DOHH2 (cell line): ENCODE measurements around the gene MRPL3.
"Not testable (repeated sequence)": the region's sequence is repeated elsewhere in the genome, so short reads cannot be mapped to it uniquely, and the experiment has no call there.

ENCODE experiments used
- H3F3A ChIP-seq: fragments of 200-600 bp; sonication (generic), shearing (Covaris generic); 2 replicates; pipeline ENCODE4 v1.6.0; 2016; ENCODE audit warnings: antibody characterized with exemption, mild to moderate bottlenecking; ENCODE audit not compliant: control insufficient read depth, insufficient read depth
- H3K27ac ChIP-seq: fragments of 200-600 bp; sonication (generic); 2 replicates; pipeline ENCODE4 v1.5.1; 2014; ENCODE audit warnings: low read depth, mild to moderate bottlenecking, low read length, moderate library complexity
- H3K27me3 ChIP-seq: fragments of 200-600 bp; sonication (generic); 2 replicates; pipeline ENCODE4 v1.6.1; 2014; ENCODE audit warnings: mild to moderate bottlenecking, low read length, mixed read lengths; ENCODE audit not compliant: control insufficient read depth
- H3K36me3 ChIP-seq: fragments of 200-600 bp; sonication (generic); 2 replicates; pipeline ENCODE4 v1.6.1; 2014; ENCODE audit warnings: mild to moderate bottlenecking, low read length, moderate library complexity, mixed read lengths; ENCODE audit not compliant: control insufficient read depth
- H3K4me1 ChIP-seq: fragments of 200-600 bp; sonication (generic); 2 replicates; pipeline ENCODE4 v1.6.1; 2014; ENCODE audit warnings: mild to moderate bottlenecking, low read length, mixed read lengths; ENCODE audit not compliant: control insufficient read depth
- H3K4me2 ChIP-seq: fragments of 200-600 bp; sonication (generic); 2 replicates; pipeline ENCODE4 v1.6.0; 2014; ENCODE audit warnings: mild to moderate bottlenecking, low read length, moderate library complexity
- H3K4me3 ChIP-seq: fragments of 200-600 bp; sonication (generic); 2 replicates; pipeline ENCODE4 v1.5.1; 2014; ENCODE audit warnings: mild to moderate bottlenecking, low read length, mixed read lengths
- H3K79me2 ChIP-seq: fragments of 200-600 bp; sonication (generic); 2 replicates; pipeline ENCODE4 v1.6.1; 2014; ENCODE audit warnings: mild to moderate bottlenecking, low read length, mixed read lengths; ENCODE audit not compliant: control insufficient read depth
- H3K9me2 ChIP-seq: fragments of 200-600 bp; sonication (generic); replicated peaks from 2 replicates; pipeline ENCODE4 v1.6.1; 2014; ENCODE audit warnings: mild to moderate bottlenecking, low read length, mixed read lengths; ENCODE audit not compliant: control insufficient read depth
- H3K9me3 ChIP-seq: fragments of 200-600 bp; sonication (generic); 2 replicates; pipeline ENCODE4 v1.6.1; 2014; ENCODE audit warnings: antibody characterized with exemption, low read length, mixed read lengths; ENCODE audit not compliant: control insufficient read depth, insufficient read depth
- H4K20me1 ChIP-seq: fragments of 200-600 bp; sonication (generic); 2 replicates; pipeline ENCODE4 v1.6.0; 2014; ENCODE audit warnings: low read depth, mild to moderate bottlenecking, antibody characterized with exemption, low read length, moderate library complexity; ENCODE audit not compliant: control insufficient read depth, insufficient read depth
- EZH2phosphoT487 ChIP-seq: fragments of 200-600 bp; sonication (generic); IDR thresholded peaks from 2 replicates; pipeline ENCODE4 v1.6.1; 2017; ENCODE audit warnings: borderline replicate concordance, mild to moderate bottlenecking, antibody characterized with exemption, low read length, moderate library complexity, mixed read lengths
- TF ChIP-seq, protein P1 (sequence below): fragments of 200-600 bp; sonication (generic); IDR thresholded peaks from one replicate; pipeline ENCODE4 v1.5.1; 2014; ENCODE audit warnings: antibody characterized with exemption, mild to moderate bottlenecking, low read depth, low read length; ENCODE audit not compliant: poor library complexity, severe bottlenecking

MRPL3 gene

DNA sequence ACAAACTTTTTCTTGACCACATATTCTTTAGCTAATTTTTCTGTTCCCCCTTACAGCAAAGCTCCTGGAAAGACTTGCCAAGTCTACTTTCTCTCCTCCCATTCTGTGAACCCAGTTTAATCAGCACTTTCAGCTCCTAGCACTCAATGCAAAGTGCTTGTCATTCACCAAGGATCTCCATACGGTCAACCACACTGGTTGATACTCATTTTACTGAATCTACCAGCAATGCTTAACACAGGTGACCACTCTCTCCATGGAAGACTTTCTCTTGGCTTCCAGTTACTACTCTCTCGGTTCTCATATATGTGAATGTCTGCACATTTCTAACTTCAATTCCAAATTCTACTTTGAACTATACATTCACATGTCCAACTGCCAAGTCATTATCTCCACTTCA lies 11.7 kb downstream of the MRPL3 start:
- Histone ChIP-seq H3F3A (no peaks in the 10 kb centered on the region), H3K36me3 (peaks cover 85% of the 10 kb centered on the region), H3K4me3 (no peak overlapping the region), H3K9me3 (no peaks in the 10 kb centered on the region), H3K9me2 (no peaks in the 10 kb centered on the region), H4K20me1 (no peaks in the 10 kb centered on the region), H3K4me2 (no peak overlapping the region), H3K4me1 (no peaks in the 10 kb centered on the region), H3K27me3 (no peaks in the 10 kb centered on the region), H3K79me2 (peaks cover 6% of the 10 kb centered on the region), H3K27ac (no peak overlapping the region)
- no peak for TF ChIP-seq EZH2phosphoT487
- TF ChIP-seq, protein P1, sequence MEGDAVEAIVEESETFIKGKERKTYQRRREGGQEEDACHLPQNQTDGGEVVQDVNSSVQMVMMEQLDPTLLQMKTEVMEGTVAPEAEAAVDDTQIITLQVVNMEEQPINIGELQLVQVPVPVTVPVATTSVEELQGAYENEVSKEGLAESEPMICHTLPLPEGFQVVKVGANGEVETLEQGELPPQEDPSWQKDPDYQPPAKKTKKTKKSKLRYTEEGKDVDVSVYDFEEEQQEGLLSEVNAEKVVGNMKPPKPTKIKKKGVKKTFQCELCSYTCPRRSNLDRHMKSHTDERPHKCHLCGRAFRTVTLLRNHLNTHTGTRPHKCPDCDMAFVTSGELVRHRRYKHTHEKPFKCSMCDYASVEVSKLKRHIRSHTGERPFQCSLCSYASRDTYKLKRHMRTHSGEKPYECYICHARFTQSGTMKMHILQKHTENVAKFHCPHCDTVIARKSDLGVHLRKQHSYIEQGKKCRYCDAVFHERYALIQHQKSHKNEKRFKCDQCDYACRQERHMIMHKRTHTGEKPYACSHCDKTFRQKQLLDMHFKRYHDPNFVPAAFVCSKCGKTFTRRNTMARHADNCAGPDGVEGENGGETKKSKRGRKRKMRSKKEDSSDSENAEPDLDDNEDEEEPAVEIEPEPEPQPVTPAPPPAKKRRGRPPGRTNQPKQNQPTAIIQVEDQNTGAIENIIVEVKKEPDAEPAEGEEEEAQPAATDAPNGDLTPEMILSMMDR: no peak

DNA sequence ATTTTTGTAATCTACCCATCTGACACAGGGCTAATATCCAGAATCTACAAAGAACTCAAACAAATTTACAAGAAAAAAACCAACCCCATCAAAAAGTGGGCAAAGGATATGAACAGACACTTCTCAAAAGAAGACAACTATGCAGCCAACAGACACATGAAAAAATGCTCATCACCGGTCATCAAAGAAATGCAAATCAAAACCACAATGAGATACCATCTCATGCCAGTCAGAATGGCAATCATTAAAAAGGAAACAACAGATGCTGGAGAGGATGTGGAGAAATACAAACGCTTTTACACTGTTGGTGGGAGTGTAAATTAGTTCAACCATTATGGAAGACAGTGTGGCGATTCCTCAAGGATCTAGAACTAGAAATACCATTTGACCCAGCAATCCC lies 16.2 kb downstream of the MRPL3 start:
- H3K27me3 ChIP-seq, H3K4me3 ChIP-seq, H3K4me2 ChIP-seq, H3F3A ChIP-seq, H3K9me2 ChIP-seq, H3K4me1 ChIP-seq, H4K20me1 ChIP-seq, H3K27ac ChIP-seq, H3K9me3 ChIP-seq, H3K79me2 ChIP-seq: not testable (repeated sequence)
- peaks cover 77% of the 10 kb centered on the region for H3K36me3 ChIP-seq

DNA sequence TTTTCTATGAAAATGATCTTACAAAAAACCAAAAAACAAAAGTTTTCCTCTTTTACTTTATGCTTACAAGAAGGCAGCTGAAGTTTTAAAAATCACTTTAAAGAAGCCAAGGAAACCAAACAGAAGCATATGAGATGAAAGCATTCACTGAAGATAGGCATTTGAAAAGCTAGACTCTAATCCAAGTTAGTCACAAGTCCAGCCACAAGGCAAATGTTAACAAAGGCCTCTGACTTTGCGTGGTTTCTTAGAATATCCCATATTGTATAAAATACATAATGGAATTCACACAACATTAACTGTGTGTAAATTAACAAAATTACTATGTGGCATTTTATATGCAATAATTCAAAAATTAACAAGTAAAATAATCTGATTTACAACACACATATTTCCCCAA lies 17.7 kb downstream of the MRPL3 start:
- Histone ChIP-seq H3K4me3 (no peak overlapping the region), H3K36me3 (peaks cover 77% of the 10 kb centered on the region), H3K79me2 (peaks cover 13% of the 10 kb centered on the region), H3F3A (no peaks in the 10 kb centered on the region), H4K20me1 (0 out of 2 replicates have a peak, but pooled peaks cover 3% of the 10 kb centered on the region), H3K4me2 (no peak overlapping the region), H3K9me2 (no peaks in the 10 kb centered on the region), H3K27me3 (no peaks in the 10 kb centered on the region), H3K9me3 (no peaks in the 10 kb centered on the region), H3K4me1 (peaks cover 10% of the 10 kb centered on the region), H3K27ac (no peak overlapping the region)
- TF ChIP-seq, protein P1: no peak
- no peak for TF ChIP-seq EZH2phosphoT487

DNA sequence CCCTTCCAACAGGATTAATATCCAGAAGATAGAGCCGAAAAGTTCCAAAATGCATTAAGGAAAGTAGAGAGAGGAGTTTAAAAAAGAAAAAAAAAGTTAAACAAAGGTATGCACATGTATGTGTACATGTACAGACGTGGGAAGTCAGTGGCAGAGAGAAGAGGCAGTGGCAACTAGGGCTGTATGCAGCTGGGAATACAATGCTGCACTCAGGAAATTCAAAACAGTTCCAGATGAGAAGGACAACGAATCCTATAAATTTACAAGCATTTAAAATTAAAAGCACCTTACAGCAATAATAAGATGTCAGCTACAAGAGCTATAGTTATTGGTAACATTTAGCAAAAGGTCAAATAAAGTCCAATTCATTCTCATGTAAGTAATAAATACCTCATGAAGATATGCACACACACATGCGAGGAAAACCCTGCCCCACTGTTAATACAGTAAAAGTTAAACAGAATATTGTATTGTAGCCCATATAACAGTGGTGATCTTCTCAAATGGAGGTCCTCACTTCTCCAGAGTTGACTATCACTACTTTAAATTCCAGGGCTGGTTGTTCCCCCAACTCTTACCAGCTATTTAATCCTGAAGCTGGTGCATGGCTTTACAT lies 18.2 kb downstream of the MRPL3 start:
- Histone ChIP-seq H3F3A (no peaks in the 10 kb centered on the region), H3K4me2 (no peak overlapping the region), H3K27ac (no peak overlapping the region), H3K4me1 (peaks cover 10% of the 10 kb centered on the region), H3K9me2 (no peaks in the 10 kb centered on the region), H3K36me3 (peaks cover 74% of the 10 kb centered on the region), H4K20me1 (0 out of 2 replicates have a peak, but pooled peaks cover 3% of the 10 kb centered on the region), H3K4me3 (no peak overlapping the region), H3K79me2 (peaks cover 13% of the 10 kb centered on the region), H3K27me3 (no peaks in the 10 kb centered on the region), H3K9me3 (no peaks in the 10 kb centered on the region)
- TF ChIP-seq, protein P1: no peak
- no peak for TF ChIP-seq EZH2phosphoT487
